HG02884 (cell line): ENCODE results near the gene HMCN2.
"Not testable (repeated sequence)": the region's sequence is repeated elsewhere in the genome, so short reads cannot be mapped to it uniquely, and the experiment has no call there.

ENCODE experiments used
- ATAC-seq: cut with Tn5 transposase; IDR thresholded peaks from one replicate; pipeline ENCODE4 v1.9.1; 2021; ENCODE audit warnings: mild to moderate bottlenecking, moderate library complexity; ENCODE audit not compliant: unreplicated experiment

The HMCN2 gene

GRCh38 chr9:130382636-130383349 is 117.2 kb downstream of the HMCN2 start:
- no peak for ATAC-seq

GRCh38 chr9:130383350-130383715 is 117.8 kb downstream of the HMCN2 start:
- no peak for ATAC-seq

DNA sequence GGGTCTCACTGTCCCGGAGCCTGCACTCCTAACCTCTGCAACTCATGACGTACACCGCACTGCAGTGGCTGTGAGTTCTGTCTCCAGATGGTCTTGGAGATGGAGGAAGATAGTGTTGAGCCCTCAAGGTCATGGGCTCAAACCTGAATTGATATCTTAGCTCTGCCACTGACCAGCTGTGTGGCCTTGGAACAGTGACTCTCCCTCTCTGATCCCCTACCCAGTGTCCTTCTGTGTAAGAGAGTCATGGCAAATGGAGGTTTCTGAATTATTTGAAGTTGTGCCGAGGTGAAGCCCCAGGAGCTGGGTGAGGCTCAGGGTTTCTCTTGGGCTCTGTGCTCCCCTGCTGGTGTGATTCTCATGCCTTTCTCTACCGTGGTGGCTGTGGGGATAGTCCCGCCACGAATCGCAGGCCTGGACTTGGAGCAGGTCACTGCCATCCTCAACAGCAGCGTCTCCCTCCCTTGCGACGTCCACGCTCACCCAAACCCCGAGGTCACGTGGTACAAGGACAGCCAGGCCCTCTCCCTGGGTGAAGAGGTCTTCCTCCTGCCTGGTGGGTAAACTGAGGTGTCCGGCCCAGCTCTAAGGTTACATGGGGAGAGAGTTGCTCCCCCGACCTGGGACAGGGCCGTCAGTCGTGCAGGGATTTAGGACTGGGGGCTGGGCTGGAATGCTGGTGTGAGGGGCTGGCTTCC is 118.6 kb downstream of the HMCN2 start:
- ATAC-seq: no peak

DNA sequence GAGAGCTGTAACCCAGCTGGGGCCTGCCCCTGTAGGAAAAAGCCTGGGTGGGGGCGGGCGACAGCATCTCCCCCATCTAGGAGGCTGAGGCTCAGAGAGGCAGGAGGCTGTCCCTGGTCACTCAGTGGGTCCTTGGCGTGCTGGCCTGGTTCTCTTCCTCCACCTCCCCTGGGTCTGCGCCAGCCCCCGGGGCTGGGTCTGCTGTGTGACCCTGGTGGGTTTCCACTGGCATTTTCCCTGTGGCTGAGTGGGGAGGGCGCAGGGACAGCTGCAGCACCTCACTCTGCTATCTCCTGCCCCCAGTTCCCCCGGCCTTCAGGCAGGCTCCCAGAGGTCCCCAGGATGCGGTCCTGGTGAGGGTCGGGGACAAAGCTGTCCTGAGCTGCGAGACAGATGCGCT is 119.7 kb downstream of the HMCN2 start:
- ATAC-seq: no peak

GRCh38 chr9:130387398-130387797 is 121.8 kb downstream of the HMCN2 start:
- ATAC-seq: no peak

DNA sequence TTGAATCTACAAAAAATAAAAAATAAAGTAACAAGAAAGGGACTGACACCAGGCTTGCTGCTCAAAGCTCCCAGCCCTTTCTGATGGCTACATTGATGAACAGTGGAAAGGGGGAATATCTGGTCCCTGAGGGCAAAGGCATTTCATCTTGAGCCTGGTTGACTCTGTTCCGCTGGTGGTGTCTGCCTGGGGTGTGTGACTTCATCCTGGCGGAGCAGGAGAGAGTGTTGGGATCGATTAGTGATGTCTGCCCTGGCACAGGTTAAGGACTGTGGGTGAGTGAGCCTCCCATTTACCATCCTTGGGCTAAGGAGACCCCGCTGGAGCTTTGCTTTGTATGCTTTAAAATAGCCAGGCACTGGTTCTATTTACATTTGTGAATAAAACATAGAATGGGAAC is 122.3 kb downstream of the HMCN2 start:
- no peak for ATAC-seq

DNA sequence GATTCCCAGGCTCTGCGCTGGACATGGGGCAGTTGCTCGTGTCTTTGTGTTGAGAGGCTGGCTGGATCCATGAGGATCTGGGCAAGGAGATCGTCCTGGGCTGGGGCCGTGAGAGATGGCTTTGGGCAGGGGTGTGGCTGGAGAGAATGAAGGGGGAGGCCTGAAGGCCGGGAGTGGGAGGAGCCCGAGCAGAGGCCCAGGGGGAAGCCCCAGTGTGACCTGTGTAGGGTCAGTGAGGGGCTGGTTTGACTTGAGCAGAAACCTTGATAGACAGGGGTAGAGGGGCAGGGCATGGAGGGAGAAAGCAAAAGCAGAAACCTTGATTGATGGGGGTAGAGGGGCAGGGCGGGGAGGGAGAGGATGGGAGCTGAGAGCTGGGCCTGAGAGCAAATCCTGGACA is 124.8 kb downstream of the HMCN2 start:
- ATAC-seq: no peak

GRCh38 chr9:130390986-130391385 is 125.4 kb downstream of the HMCN2 start:
- no peak for ATAC-seq

DNA sequence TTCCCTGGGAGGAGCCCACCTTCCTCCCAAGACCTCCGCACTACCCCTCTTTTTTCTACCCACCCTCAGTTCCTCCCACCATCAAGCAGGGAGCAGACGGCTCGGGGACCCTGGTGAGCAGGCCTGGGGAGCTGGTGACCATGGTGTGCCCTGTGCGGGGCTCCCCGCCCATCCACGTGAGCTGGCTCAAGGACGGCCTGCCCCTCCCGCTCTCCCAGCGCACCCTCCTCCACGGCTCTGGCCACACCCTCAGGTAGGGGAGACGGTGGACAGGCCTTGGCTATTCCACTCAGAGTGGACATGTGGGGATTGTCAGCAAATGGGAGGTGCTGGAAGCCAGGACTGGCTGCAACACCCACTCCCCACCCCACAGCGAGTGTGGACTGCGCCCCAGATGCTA is 126.3 kb downstream of the HMCN2 start:
- no peak for ATAC-seq

DNA sequence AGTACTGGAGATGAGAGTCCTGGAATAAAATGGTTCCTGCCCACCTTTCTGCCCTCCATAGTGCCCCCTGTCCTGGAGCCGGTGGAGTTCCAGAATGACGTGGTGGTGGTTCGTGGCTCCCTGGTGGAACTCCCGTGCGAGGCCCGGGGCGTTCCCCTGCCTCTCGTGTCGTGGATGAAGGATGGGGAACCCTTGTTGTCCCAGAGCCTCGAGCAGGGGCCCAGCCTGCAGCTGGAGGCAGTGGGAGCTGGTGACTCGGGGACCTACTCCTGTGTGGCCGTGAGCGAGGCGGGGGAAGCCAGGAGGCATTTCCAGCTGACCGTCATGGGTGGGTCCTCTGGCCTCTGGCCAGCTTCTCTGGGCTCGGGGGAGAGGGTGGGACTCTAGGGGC is 128.1 kb downstream of the HMCN2 start:
- ATAC-seq: no peak

DNA sequence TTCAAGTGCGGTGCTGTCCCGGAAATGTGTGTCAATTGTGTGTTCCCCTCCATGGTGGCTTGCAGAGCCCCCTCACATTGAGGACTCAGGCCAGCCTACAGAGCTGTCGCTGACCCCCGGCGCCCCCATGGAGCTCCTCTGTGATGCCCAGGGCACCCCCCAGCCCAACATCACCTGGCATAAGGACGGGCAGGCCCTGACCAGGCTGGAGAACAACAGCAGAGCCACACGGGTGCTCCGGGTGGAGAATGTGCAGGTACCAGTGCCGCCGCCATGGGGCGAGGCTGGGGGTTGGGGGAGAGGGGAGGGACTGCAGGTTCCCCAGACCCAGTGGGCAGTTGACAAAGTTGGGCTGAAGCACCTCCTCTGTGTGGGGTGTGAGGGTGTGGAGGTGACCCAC is 128.8 kb downstream of the HMCN2 start:
- no peak for ATAC-seq

DNA sequence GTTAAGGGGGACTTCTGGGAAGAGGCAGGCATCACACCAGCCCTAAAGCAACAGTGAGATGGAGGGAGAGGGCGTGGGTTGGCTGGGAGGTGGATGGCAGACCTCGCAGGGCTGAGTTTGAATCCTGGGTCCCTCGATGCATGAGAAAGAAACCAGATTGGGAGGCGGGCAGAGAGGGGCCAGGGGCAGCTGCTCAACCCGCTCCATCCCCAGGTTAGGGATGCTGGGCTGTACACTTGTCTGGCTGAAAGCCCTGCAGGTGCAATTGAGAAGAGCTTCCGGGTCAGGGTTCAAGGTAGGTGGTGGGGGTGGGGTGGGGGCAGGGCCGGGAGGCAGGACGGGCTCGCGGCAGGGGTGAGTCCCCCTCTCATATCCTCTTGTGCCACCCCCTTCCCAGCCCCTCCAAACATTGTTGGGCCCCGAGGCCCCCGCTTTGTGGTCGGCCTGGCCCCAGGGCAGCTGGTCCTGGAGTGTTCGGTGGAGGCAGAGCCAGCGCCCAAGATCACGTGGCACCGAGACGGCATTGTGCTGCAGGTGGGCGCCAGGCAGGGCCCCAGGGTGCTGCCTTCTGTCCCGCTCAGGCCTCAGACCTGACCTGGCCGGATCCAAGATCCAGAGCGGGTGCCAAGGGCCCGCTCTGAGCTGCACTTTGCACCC is 129.4 kb downstream of the HMCN2 start:
- ATAC-seq: no peak

- ATAC-seq: no peak
Observed at GRCh38 chr9:130395810-130396435, 130.4 kb downstream of the HMCN2 start.

DNA sequence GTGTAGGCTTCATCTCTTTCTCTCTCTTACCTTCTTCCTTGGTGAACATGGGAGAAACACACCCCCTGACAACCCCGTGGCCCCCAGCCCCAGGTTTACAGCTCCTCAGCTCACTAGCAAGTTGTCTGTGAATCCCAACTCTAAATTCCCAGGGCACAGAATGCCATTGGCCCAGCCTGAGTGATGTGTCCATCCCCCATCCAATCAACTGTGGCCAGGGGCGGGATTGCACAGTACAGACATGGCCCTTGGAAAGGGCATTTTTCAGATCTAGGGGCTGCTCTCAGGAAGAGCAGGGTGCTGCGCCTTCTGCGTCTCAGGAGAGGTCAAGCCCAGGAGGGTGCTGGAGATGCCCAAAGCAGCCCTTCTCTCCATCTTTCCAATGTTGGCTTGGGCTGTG is 131.0 kb downstream of the HMCN2 start:
- no peak for ATAC-seq

DNA sequence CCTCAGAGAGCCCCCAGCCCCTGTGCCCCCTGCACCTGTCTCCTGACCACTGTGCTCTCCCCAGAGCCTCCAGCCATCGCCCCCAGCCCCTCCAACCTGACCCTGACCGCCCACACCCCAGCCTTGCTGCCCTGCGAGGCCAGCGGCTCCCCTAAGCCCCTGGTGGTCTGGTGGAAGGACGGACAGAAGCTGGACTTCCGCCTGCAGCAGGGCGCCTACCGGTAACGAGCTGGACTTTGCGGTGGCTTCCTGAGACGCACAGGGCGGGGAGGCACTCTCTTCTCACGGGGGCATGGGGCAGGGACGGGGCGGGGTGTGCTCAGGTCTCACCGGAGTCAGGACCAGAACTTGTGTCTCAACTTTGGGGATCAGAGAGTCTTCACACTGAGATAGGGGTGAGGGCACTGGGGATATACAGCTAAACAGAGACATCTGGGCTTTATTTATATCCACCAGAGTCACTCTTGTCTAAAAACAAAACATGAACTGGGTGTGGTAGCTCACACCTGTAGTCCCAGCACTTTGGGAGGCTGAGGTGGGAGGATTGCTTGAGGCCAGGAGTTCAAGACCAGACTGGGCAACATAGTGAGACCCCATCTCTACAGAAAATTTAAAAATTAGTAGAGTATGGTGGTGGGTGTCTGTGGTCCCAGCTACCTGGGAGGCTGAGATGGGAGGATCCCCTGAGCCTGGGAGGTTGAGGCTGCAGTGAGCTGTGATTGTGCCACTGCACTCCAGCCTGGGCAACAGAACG is 133.1 kb downstream of the HMCN2 start:
- ATAC-seq: no peak

- ATAC-seq: no peak
Observed at GRCh38 chr9:130399768-130400167, 134.2 kb downstream of the HMCN2 start.

- ATAC-seq: no peak
Observed at GRCh38 chr9:130400870-130401269, 135.3 kb downstream of the HMCN2 start.

DNA sequence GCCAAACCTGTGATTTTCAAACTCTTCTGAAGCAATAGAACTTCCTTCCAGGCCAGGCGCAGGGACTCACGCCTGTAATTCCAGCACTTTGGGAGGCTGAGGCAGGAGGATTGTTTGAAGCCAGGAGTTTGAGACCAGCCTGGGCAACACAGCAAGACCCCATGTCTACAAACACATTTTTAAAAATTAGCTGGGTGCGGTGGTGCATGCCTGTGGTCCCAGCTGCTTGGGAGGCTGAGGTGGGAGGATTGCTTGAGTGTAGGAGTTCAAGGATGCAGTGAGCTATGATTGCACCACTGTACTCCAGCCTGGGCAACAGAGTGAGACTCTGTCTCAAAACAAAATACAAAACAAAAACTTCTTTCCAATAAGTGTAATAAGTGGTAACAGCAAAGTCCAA is 136.2 kb downstream of the HMCN2 start:
- ATAC-seq: not testable (repeated sequence)

DNA sequence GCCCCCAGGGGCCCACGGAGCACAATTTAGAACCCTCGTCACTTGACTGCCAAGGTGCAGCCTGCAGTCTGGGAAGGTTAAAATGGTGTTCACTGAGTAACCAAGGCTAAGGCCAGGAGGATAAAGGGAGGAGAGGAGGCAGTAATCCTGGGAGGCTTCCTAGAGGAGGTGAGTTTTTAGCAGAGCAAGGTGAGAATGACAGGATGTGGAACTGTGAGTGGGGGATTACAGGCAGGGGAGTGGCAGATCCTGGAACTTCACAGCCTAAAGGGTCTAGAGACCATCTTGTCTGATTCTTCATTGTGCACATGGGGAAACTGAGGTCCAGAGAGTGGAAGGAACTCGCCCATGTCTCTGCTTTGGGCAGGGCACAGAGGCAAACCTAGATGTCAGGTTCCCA is 136.7 kb downstream of the HMCN2 start:
- no peak for ATAC-seq

GRCh38 chr9:130402645-130403440 is 137.3 kb downstream of the HMCN2 start:
- no peak for ATAC-seq
